K562 (cell line): ENCODE data around the gene HEBP2. TPM values are rescaled to one million over a fixed set of nuclear protein-coding genes. Genes with fewer than 3 reads are reported as not detected.
A peak's percentile ranks its signal among the peaks of the same experiment; 100 is the strongest.

Experiments used
- ATAC-seq: fragments of 200-7000 bp; cut with Tn5 transposase; 3 replicates; pipeline ENCODE4 v1.9.1; 2020; ENCODE audit warnings: moderate library complexity
- BruUV-seq: library from RNA; stranded (reverse); fragments of 400-500 nt; replicated peaks from 2 replicates; lab custom pipeline; 2021; lab: Mats Ljungman, UMichigan
- CTCF ChIA-PET: fragments of 300-600 bp; formaldehyde crosslinking; extraction: SDS; loops from one replicate; lab custom pipeline; 2021; ENCODE audit warnings: low intra/inter-chr PET ratio; lab: Yijun Ruan, JAX
- POLR2A ChIA-PET: fragments of 300-600, 350-650 bp; sonication (Branson Sonifier 250); formaldehyde crosslinking; extraction: SDS; loops from one replicate; lab custom pipeline; 2021; ENCODE audit warnings: antibody characterized with exemption, inconsistent platforms; lab: Yijun Ruan, JAX
- DNase-seq, 4 experiments: peaks; one replicate each; pipeline versions ENCODE4 v3.0.0 to v3.0.0-alpha.2; 2011 to 2018; ENCODE audit warnings: low spot score in 3 of 4, mixed read lengths in 3 of 4; ENCODE audit errors: extremely low read depth in 1 of 4
- FAIRE-seq: peaks from 2 replicates; lab custom pipeline; 2011; peaks lifted over from hg19 to GRCh38; lab: Jason Lieb, UNC
- H2AFZ ChIP-seq: 2 replicates; pipeline ENCODE4 v1.6.0; 2011; ENCODE audit warnings: low read depth, low read length, control low read depth, inconsistent platforms
- H3K27ac ChIP-seq: fragments of 200-600 bp; 3 replicates; pipeline ENCODE4 v1.8.0; 2011; ENCODE audit warnings: low read depth, mild to moderate bottlenecking, control low read depth, inconsistent platforms, low read length, moderate library complexity, mixed read lengths; ENCODE audit errors: extremely low read depth
- H3K27me3 ChIP-seq, 2 experiments: fragments of 300-600 bp in 1 of 2; 2 replicates in 1 of 2; 3 replicates in 1 of 2; pipeline versions ENCODE4 v1.6.0 to v1.8.0; 2011; ENCODE audit warnings: inconsistent platforms in 2 of 2, low read length in 2 of 2, mild to moderate bottlenecking in 1 of 2, mixed read lengths in 1 of 2, moderate library complexity in 1 of 2; ENCODE audit not compliant: control insufficient read depth in 2 of 2, insufficient read depth in 2 of 2
- H3K36me3 ChIP-seq: fragments of 300-600 bp; 3 replicates; pipeline ENCODE4 v1.8.0; 2011; ENCODE audit warnings: mild to moderate bottlenecking, low read length, inconsistent platforms; ENCODE audit not compliant: control insufficient read depth, insufficient read depth
- H3K4me1 ChIP-seq, 2 experiments: fragments of 200-600 bp in 1 of 2; replicated peaks in 1 of 2; 2 replicates in 1 of 2; 3 replicates in 1 of 2; pipeline versions ENCODE4 v1.5.1 to v1.8.0; 2011; ENCODE audit warnings: inconsistent platforms in 2 of 2, low read length in 2 of 2, mild to moderate bottlenecking in 1 of 2, mixed read lengths in 1 of 2, moderate library complexity in 1 of 2; ENCODE audit not compliant: control insufficient read depth in 2 of 2, insufficient read depth in 2 of 2
- H3K4me2 ChIP-seq: 2 replicates; pipeline ENCODE4 v1.6.1; 2011; ENCODE audit warnings: low read length, control low read depth, inconsistent platforms, mixed read lengths; ENCODE audit not compliant: insufficient read depth
- H3K4me3 ChIP-seq: fragments of 200-600 bp; sonication (generic), shearing (Covaris generic); 2 replicates; pipeline ENCODE4 v1.5.1; 2016; ENCODE audit warnings: control low read depth, inconsistent platforms
- H3K79me2 ChIP-seq: fragments of 200-600 bp; 3 replicates; pipeline ENCODE4 v1.8.0; 2011; ENCODE audit warnings: low read length, inconsistent platforms; ENCODE audit not compliant: control insufficient read depth, insufficient read depth
- H3K9ac ChIP-seq, 2 experiments: 2 replicates each; pipeline versions ENCODE4 v1.6.0 to v1.6.1; 2011; ENCODE audit warnings: low read depth in 2 of 2, low read length in 2 of 2, control low read depth in 1 of 2, inconsistent platforms in 1 of 2, mild to moderate bottlenecking in 1 of 2, mixed read lengths in 1 of 2; ENCODE audit not compliant: insufficient read depth in 1 of 2
- H3K9me1 ChIP-seq: one replicate; pipeline ENCODE4 v1.6.0; 2011; ENCODE audit warnings: inconsistent platforms, mild to moderate bottlenecking, low read length, moderate library complexity; ENCODE audit not compliant: control insufficient read depth, insufficient read depth
- H3K9me3 ChIP-seq: replicated peaks from 2 replicates; pipeline ENCODE4 v1.5.1; 2011; ENCODE audit warnings: low read depth, low read length, inconsistent platforms; ENCODE audit not compliant: control insufficient read depth, insufficient read depth
- H4K20me1 ChIP-seq: replicated peaks from 2 replicates; pipeline ENCODE4 v1.6.1; 2011; ENCODE audit warnings: low read length, inconsistent platforms, mixed read lengths; ENCODE audit not compliant: control insufficient read depth, insufficient read depth
- CHCHD3 ChIP-seq: fragments of 250-450 bp; sonication (Bioruptor Pico); IDR thresholded peaks from 2 replicates; pipeline ENCODE4 v2.1.2; 2022; ENCODE audit warnings: mild to moderate bottlenecking
- HNRNPUL1 ChIP-seq: fragments of 200-400 bp; formaldehyde crosslinking; IDR thresholded peaks from 2 replicates; pipeline ENCODE4 v1.6.1; 2017; ENCODE audit warnings: low read length
- NFATC3 ChIP-seq: fragments of 450-650 bp; IDR thresholded peaks from 2 replicates; pipeline ENCODE4 v1.6.1; 2017; ENCODE audit warnings: mild to moderate bottlenecking
- RAD21 ChIP-seq, 2 experiments: fragments of 250-450 bp in 1 of 2; fragments of 450-650 bp in 1 of 2; sonication (Bioruptor Pico) in 1 of 2; formaldehyde crosslinking in 1 of 2; IDR thresholded peaks in 1 of 2; conservative IDR thresholded peaks in 1 of 2; 2 replicates each; pipeline versions ENCODE4 v1.4.0 to v1.8.0; 2020 to 2022; ENCODE audit warnings: mild to moderate bottlenecking in 2 of 2, moderate library complexity in 1 of 2
- TGIF2 ChIP-seq: sonication (generic); formaldehyde crosslinking; IDR thresholded peaks from 2 replicates; pipeline ENCODE4 v1.8.1; 2022; ENCODE audit warnings: mild to moderate bottlenecking, missing genetic modification reagents, moderate library complexity
- ZFPM2 ChIP-seq: fragments of 250-450 bp; sonication (Bioruptor Pico); IDR thresholded peaks from 2 replicates; pipeline ENCODE4 v1.5.1; 2022; ENCODE audit warnings: mild to moderate bottlenecking
- ZNF184 ChIP-seq: sonication (generic); formaldehyde crosslinking; IDR thresholded peaks from 2 replicates; pipeline ENCODE4 v1.5.0; 2020; ENCODE audit warnings: missing genetic modification reagents
- ZNF41 ChIP-seq: fragments of 250-450 bp; sonication (Bioruptor Pico); conservative IDR thresholded peaks from 2 replicates; pipeline ENCODE4 v1.4.0; 2020; ENCODE audit warnings: mild to moderate bottlenecking
- WGBS: fragments of 100-300 bp; shearing (Covaris generic); methylation state at CpG from one replicate; pipeline ENCODE4 v1.1.6; 2016; ENCODE audit warnings: low coverage, mixed read lengths; ENCODE audit not compliant: insufficient coverage; ENCODE audit errors: missing lambda C conversion rate; 5-methylcytosine and 5-hydroxymethylcytosine counted together
- in situ Hi-C: fragments of 300-500 bp; cut with MboI; formaldehyde crosslinking; loops from 4 replicates; pipeline ENCODE4 v1.15.0; 2018; ENCODE audit warnings: inconsistent platforms, mixed read lengths
- intact Hi-C: fragments of 100-400 bp; cut with micrococcal nuclease; formaldehyde crosslinking; loops from 2 replicates; pipeline ENCODE4 v1.14.2; 2022
- polyA plus RNA-seq, 8 experiments: library from polyadenylated mRNA; depleted of rRNA in 4 of 8; stranded (reverse) in 5 of 8; unstranded in 3 of 8; fragments of >200 nt; fragmentation: Nextera tagmentation in 2 of 8; fragmentation: Illumina TruSeq in 1 of 8; extraction: Ambion mirVana in 2 of 8; extraction: Trizol in 1 of 8; gene quantifications; 2 replicates each; pipeline versions ENCODE4 v1.2.1 to v1.2.3, GENCODE V29; 2011 to 2014; ENCODE audit warnings: inconsistent platforms in 1 of 8, missing spikeins in 1 of 8
- total RNA-seq, 7 experiments: library from RNA; depleted of rRNA in 6 of 7; stranded (reverse); fragments of >200 nt in 6 of 7; fragmentation: Illumina TruSeq in 2 of 7; extraction: Trizol in 2 of 7; gene quantifications; 2 replicates each; pipeline versions ENCODE4 v1.2.1 to v1.2.3, GENCODE V29; 2011 to 2021; ENCODE audit warnings: low replicate concordance in 1 of 7
- TF ChIP-seq, protein P1 (sequence below): fragments of 450-650 bp; IDR thresholded peaks from 2 replicates; pipeline ENCODE4 v1.6.1; 2016
- TF ChIP-seq, protein P2 (sequence below): IDR thresholded peaks from 2 replicates; pipeline ENCODE4 v1.6.1; 2011; ENCODE audit warnings: borderline replicate concordance, low read depth, mild to moderate bottlenecking, moderate library complexity, low read length; ENCODE audit not compliant: insufficient read depth, poor library complexity, severe bottlenecking
- TF ChIP-seq, protein P3 (sequence below): fragments of 450-650 bp; formaldehyde crosslinking; IDR thresholded peaks from 2 replicates; pipeline ENCODE4 v1.4.0; 2020; ENCODE audit warnings: mild to moderate bottlenecking, moderate library complexity
- TF ChIP-seq, protein P4 (sequence below): sonication (generic); formaldehyde crosslinking; IDR thresholded peaks from 2 replicates; pipeline ENCODE4 v1.8.0; 2022; ENCODE audit warnings: mild to moderate bottlenecking, missing genetic modification reagents
- TF ChIP-seq, protein P5 (sequence below): sonication (generic); formaldehyde crosslinking; IDR thresholded peaks from 2 replicates; pipeline ENCODE4 v1.8.1; 2022; ENCODE audit warnings: missing genetic modification reagents

The HEBP2 gene
- total and polyA plus RNA-seq, 9 of the 15 experiments (the other 6 are each of a cell fraction or from before 2014, with no cell fraction given): 8.5 to 63.7 (median 36.9) TPM

GRCh38 chr6:138428944-138429598 lies 25.0 kb downstream of the HEBP2 start:
- peak; percentile 33 to 46 (median 40) for DNase-seq
- H3K36me3 ChIP-seq: no peaks in the 10 kb centered on the region
- H3K9me1 ChIP-seq: no peaks in the 10 kb centered on the region
- peak; percentile 73 for ATAC-seq
- no peaks in the 10 kb centered on the region for H3K79me2 ChIP-seq
- intact Hi-C loops: loop anchor here (1.0 to 10.0 kb wide), 5 partner anchors 80 to 936 kb away; no protein-coding TSS in a partner anchor
- H3K4me2 ChIP-seq: no peak overlapping the region
- ChIA-PET CTCF (interaction anchor here (0.6 kb wide), 1 partner anchor 143 kb away, joined by 3 read pairs; no protein-coding TSS in a partner anchor), POLR2A (interaction anchor here (2.2 kb wide), 1 partner anchor 15 kb away, joined by 9 read pairs; no protein-coding TSS in a partner anchor)
- 4% methylated on average over 8 of the region's 8 CpGs for WGBS
- no peak overlapping the region for H3K4me3 ChIP-seq
- no peaks in the 10 kb centered on the region for H4K20me1 ChIP-seq
- H3K4me1 ChIP-seq: peaks cover 0 to 7% of the 10 kb centered on the region in 2 experiments; a peak in 1 of 5 replicates
- in situ Hi-C loops: no loop called here
- peaks cover 56 to 62% of the 10 kb centered on the region in 2 experiments for H3K27me3 ChIP-seq
- no peaks in the 10 kb centered on the region for H3K9me3 ChIP-seq
- H2AFZ ChIP-seq: no peak overlapping the region
- FAIRE-seq: peak; percentile 89
- no TSS peak for BruUV-seq
- no peak overlapping the region for H3K27ac ChIP-seq
- H3K9ac ChIP-seq: no peak overlapping the region
- TF ChIP-seq, protein P1, sequence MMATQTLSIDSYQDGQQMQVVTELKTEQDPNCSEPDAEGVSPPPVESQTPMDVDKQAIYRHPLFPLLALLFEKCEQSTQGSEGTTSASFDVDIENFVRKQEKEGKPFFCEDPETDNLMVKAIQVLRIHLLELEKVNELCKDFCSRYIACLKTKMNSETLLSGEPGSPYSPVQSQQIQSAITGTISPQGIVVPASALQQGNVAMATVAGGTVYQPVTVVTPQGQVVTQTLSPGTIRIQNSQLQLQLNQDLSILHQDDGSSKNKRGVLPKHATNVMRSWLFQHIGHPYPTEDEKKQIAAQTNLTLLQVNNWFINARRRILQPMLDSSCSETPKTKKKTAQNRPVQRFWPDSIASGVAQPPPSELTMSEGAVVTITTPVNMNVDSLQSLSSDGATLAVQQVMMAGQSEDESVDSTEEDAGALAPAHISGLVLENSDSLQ: peak; percentile 39; the same call in 1 of the 2 replicates
- TF ChIP-seq, protein P2, sequence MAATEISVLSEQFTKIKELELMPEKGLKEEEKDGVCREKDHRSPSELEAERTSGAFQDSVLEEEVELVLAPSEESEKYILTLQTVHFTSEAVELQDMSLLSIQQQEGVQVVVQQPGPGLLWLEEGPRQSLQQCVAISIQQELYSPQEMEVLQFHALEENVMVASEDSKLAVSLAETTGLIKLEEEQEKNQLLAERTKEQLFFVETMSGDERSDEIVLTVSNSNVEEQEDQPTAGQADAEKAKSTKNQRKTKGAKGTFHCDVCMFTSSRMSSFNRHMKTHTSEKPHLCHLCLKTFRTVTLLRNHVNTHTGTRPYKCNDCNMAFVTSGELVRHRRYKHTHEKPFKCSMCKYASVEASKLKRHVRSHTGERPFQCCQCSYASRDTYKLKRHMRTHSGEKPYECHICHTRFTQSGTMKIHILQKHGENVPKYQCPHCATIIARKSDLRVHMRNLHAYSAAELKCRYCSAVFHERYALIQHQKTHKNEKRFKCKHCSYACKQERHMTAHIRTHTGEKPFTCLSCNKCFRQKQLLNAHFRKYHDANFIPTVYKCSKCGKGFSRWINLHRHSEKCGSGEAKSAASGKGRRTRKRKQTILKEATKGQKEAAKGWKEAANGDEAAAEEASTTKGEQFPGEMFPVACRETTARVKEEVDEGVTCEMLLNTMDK: no peak
- no peak for TF ChIP-seq NFATC3
- no peak for TF ChIP-seq HNRNPUL1
- TF ChIP-seq ZNF184 (CRISPR knock-in tag): no peak
- TF ChIP-seq, protein P3, sequence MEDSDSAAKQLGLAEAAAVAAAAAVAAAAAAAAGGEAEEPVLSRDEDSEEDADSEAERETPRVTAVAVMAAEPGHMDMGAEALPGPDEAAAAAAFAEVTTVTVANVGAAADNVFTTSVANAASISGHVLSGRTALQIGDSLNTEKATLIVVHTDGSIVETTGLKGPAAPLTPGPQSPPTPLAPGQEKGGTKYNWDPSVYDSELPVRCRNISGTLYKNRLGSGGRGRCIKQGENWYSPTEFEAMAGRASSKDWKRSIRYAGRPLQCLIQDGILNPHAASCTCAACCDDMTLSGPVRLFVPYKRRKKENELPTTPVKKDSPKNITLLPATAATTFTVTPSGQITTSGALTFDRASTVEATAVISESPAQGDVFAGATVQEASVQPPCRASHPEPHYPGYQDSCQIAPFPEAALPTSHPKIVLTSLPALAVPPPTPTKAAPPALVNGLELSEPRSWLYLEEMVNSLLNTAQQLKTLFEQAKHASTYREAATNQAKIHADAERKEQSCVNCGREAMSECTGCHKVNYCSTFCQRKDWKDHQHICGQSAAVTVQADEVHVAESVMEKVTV (CRISPR knock-in tag): peak; percentile 37; the same call in 1 of the 2 replicates
- no peak for TF ChIP-seq ZFPM2 (CRISPR knock-in tag)
- TF ChIP-seq, protein P4, sequence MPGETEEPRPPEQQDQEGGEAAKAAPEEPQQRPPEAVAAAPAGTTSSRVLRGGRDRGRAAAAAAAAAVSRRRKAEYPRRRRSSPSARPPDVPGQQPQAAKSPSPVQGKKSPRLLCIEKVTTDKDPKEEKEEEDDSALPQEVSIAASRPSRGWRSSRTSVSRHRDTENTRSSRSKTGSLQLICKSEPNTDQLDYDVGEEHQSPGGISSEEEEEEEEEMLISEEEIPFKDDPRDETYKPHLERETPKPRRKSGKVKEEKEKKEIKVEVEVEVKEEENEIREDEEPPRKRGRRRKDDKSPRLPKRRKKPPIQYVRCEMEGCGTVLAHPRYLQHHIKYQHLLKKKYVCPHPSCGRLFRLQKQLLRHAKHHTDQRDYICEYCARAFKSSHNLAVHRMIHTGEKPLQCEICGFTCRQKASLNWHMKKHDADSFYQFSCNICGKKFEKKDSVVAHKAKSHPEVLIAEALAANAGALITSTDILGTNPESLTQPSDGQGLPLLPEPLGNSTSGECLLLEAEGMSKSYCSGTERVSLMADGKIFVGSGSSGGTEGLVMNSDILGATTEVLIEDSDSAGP (CRISPR knock-in tag): no peak
- TF ChIP-seq RAD21 (CRISPR knock-in tag; conservative IDR thresholded peaks at IDR 0.05 in 1 of 2, IDR thresholded peaks at IDR 0.05 in 1 of 2): peak; percentile 74 to 79
- TF ChIP-seq, protein P5, sequence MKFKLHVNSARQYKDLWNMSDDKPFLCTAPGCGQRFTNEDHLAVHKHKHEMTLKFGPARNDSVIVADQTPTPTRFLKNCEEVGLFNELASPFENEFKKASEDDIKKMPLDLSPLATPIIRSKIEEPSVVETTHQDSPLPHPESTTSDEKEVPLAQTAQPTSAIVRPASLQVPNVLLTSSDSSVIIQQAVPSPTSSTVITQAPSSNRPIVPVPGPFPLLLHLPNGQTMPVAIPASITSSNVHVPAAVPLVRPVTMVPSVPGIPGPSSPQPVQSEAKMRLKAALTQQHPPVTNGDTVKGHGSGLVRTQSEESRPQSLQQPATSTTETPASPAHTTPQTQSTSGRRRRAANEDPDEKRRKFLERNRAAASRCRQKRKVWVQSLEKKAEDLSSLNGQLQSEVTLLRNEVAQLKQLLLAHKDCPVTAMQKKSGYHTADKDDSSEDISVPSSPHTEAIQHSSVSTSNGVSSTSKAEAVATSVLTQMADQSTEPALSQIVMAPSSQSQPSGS (CRISPR knock-in tag): no peak
- no peak for TF ChIP-seq TGIF2 (CRISPR knock-in tag)
- no peak for TF ChIP-seq CHCHD3 (CRISPR knock-in tag)
- no peak for TF ChIP-seq ZNF41 (CRISPR knock-in tag)
